ENCODE data around the gene MYCN. TPM values are rescaled to one million over a fixed set of nuclear protein-coding genes. Genes with fewer than 3 reads are reported as not detected.

Gene MYCN
- total and polyA plus RNA-seq, 2 of the 13 experiments (the other 11 are each of a cell fraction or from before 2014, with no cell fraction given) = not detected

DNA sequence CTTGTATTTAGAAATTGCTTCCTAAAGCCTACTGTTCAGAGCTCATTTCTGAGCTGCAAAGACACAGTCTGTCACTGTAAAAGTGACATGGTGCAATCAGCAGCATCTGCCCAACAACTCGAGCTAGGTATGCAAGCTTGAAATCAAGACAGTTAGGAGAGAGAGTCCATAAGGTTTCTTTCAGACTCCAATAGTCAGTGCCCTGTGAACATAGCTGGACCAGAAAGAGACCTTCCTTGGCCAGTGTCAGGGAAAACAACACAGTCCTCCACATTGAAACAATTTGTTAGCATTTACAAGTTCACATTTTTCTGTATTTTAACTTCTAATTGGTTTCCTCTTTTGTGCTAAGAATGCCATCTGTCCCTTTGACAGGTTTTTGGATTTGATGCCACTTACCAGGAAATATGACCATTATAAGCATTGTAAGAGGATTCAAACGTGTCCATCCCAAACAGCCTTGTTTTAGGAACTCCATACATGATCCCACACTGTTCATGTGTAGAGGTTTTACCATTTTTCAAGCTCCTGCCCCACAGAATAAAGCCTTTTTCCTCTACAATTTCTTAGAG is 8.9 kb upstream of the MYCN start:
- Histone ChIP-seq H3K9me3 (ENCODE audit: low read length) (no peaks in the 10 kb centered on the region), H3K27ac (ENCODE audit: extremely low read length, insufficient read depth, low read length) (no peak overlapping the region), H3K4me1 (ENCODE audit: insufficient read depth, low read length) (no peaks in the 10 kb centered on the region), H3K36me3 (replicated peaks in 1 of 2; ENCODE audit: control insufficient read depth in 1 of 2, insufficient read depth in 2 of 2, low read length in 2 of 2) (no peaks in the 10 kb centered on the region), H3K9ac (ENCODE audit: insufficient read depth, low read depth, low read length) (no peak overlapping the region), H3K27me3 (ENCODE audit: control insufficient read depth in 1 of 2, insufficient read depth in 2 of 2, low read length in 2 of 2) (peaks cover 0 to 4% of the 10 kb centered on the region in 2 experiments; a peak in 1 of 5 replicates), H4K20me1 (ENCODE audit: insufficient read depth, low read length) (no peaks in the 10 kb centered on the region), H3K4me2 (ENCODE audit: low read depth, low read length) (no peak overlapping the region), H2AFZ (ENCODE audit: low read length) (no peak overlapping the region), H3K79me2 (ENCODE audit: insufficient read depth, low read length) (no peaks in the 10 kb centered on the region), H3K4me3 (replicated peaks in 1 of 3; ENCODE audit: insufficient read depth in 1 of 3, low read depth in 2 of 3, low read length in 3 of 3) (no peak overlapping the region)
- CTCF ChIA-PET (ENCODE audit: low intra/inter-chr PET ratio, low total read pairs) = no interaction called here
- no peak for DNase-seq (ENCODE audit: low spot score)
- in situ Hi-C loops (cut with HindIII; ENCODE audit: extremely low pct_ligation_motif_present, low pct_unique_long_range_greater_than_20kb) (no loop called here), intact Hi-C loops (cut with micrococcal nuclease; ENCODE audit: unreplicated experiment) (no loop called here)
- POLR2A ChIA-PET = no interaction called here
- no peak for FAIRE-seq
- no TSS peak for BruUV-seq (replicated peaks)
- no peak for TF ChIP-seq ZNF136 (CRISPR knock-in tag; IDR thresholded peaks at IDR 0.05; ENCODE audit: low read depth)
- no peak for TF ChIP-seq ARNT2 (CRISPR knock-in tag; IDR thresholded peaks at IDR 0.05; ENCODE audit: low read depth)
- TF ChIP-seq SETDB1 (CRISPR knock-in tag; IDR thresholded peaks at IDR 0.05; ENCODE audit: borderline replicate concordance) = no peak
- TF ChIP-seq, protein P1, sequence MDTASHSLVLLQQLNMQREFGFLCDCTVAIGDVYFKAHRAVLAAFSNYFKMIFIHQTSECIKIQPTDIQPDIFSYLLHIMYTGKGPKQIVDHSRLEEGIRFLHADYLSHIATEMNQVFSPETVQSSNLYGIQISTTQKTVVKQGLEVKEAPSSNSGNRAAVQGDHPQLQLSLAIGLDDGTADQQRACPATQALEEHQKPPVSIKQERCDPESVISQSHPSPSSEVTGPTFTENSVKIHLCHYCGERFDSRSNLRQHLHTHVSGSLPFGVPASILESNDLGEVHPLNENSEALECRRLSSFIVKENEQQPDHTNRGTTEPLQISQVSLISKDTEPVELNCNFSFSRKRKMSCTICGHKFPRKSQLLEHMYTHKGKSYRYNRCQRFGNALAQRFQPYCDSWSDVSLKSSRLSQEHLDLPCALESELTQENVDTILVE (CRISPR knock-in tag; IDR thresholded peaks at IDR 0.05) = no peak
- TF ChIP-seq GABPA (IDR thresholded peaks at IDR 0.05; ENCODE audit: low read depth, low read length) = no peak
- TF ChIP-seq GABPA (CRISPR knock-in tag; IDR thresholded peaks at IDR 0.05; ENCODE audit: low read depth) = no peak
- TF ChIP-seq ZMYM2 (CRISPR knock-in tag; IDR thresholded peaks at IDR 0.05) = no peak
- TF ChIP-seq, protein P2, sequence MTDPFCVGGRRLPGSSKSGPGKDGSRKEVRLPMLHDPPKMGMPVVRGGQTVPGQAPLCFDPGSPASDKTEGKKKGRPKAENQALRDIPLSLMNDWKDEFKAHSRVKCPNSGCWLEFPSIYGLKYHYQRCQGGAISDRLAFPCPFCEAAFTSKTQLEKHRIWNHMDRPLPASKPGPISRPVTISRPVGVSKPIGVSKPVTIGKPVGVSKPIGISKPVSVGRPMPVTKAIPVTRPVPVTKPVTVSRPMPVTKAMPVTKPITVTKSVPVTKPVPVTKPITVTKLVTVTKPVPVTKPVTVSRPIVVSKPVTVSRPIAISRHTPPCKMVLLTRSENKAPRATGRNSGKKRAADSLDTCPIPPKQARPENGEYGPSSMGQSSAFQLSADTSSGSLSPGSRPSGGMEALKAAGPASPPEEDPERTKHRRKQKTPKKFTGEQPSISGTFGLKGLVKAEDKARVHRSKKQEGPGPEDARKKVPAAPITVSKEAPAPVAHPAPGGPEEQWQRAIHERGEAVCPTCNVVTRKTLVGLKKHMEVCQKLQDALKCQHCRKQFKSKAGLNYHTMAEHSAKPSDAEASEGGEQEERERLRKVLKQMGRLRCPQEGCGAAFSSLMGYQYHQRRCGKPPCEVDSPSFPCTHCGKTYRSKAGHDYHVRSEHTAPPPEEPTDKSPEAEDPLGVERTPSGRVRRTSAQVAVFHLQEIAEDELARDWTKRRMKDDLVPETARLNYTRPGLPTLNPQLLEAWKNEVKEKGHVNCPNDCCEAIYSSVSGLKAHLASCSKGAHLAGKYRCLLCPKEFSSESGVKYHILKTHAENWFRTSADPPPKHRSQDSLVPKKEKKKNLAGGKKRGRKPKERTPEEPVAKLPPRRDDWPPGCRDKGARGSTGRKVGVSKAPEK (CRISPR knock-in tag; IDR thresholded peaks at IDR 0.05; ENCODE audit: borderline replicate concordance) = no peak
- TF ChIP-seq HIVEP1 (CRISPR knock-in tag; IDR thresholded peaks at IDR 0.05) = no peak
- no peak for TF ChIP-seq ZNF589 (CRISPR knock-in tag; conservative IDR thresholded peaks at IDR 0.05)
- TF ChIP-seq MEIS1 (CRISPR knock-in tag; IDR thresholded peaks at IDR 0.05; ENCODE audit: borderline replicate concordance) = no peak
- no peak for TF ChIP-seq MED8 (CRISPR knock-in tag; IDR thresholded peaks at IDR 0.05; ENCODE audit: insufficient replicate concordance)
- no peak for TF ChIP-seq TMF1 (CRISPR knock-in tag; IDR thresholded peaks at IDR 0.05; ENCODE audit: low read depth)
- no peak for TF ChIP-seq ZFP36L1 (CRISPR knock-in tag; IDR thresholded peaks at IDR 0.05)
- 0% methylated on average over 2 of the region's 2 CpGs for WGBS (ENCODE audit: low lambda C conversion rate)
- no peak for ATAC-seq

All from HepG2 (cell line).